HG03469 (cell line): Measurements from ENCODE around the gene SELENOH.
A peak's percentile ranks its signal among the peaks of the same experiment; 100 is the strongest.

ENCODE experiments used
- ATAC-seq: cut with Tn5 transposase; IDR thresholded peaks from one replicate; pipeline ENCODE4 v1.9.1; 2021; ENCODE audit warnings: mild to moderate bottlenecking, moderate library complexity, moderate number of reproducible peaks; ENCODE audit not compliant: unreplicated experiment

Gene SELENOH

DNA sequence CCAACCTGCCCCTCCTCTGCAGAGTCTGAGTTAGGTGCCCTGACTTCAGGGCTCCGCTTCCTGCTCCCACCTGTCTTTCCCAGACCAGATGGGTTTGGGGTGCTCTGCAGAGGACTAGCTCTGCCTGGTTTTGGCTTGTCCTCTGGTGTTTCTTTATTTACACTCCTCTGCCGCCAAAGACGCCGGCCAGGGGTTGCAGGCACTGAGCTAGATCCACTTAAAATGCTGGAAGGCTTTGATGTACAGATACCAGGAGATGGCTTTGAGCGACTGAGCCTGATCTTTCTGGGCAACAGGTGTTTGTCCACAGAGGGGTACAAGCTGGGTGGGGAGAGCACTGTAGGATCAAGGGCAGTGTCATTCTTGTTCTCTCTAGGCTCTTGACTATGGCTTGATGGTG is 3.9 kb downstream of the SELENOH start:
- no peak for ATAC-seq

DNA sequence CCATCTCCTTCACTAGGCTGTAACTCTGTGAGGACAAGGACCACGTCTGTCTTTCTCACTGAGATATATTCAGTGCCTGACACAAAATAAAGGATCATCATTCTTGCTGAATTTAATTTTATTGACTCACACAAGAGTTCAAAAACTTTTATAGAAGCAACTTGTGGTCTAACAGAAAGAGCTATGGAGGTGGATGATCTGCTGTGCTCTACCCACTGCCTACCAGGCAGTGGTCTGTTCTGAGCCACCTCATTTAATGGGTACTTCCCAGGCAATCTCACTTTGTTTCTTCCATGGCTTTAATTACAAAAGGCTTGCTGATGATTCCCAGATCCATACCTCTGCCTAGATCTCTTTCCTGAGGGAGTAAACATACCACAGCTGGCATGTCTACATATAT is 5.6 kb downstream of the SELENOH start:
- ATAC-seq: no peak

DNA sequence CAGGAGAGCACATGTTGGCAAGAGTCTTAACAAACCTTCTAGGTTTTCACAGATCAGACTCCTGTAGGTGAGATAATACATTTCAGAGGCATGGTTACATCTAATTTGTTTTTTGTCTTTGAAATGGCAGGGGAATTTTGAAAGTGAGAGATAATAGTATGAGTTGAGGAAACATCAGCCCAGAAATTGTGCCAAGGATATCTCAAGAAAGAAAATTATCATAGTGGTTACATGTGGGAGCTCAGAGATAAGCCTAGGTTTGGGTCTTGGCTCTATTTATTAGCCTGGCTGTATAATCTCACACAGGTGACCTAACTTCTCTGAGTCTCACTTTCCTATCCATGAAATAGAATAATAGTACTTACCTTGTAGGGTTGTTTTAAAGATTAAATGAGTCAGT is 9.9 kb downstream of the SELENOH start:
- ATAC-seq: no peak

DNA sequence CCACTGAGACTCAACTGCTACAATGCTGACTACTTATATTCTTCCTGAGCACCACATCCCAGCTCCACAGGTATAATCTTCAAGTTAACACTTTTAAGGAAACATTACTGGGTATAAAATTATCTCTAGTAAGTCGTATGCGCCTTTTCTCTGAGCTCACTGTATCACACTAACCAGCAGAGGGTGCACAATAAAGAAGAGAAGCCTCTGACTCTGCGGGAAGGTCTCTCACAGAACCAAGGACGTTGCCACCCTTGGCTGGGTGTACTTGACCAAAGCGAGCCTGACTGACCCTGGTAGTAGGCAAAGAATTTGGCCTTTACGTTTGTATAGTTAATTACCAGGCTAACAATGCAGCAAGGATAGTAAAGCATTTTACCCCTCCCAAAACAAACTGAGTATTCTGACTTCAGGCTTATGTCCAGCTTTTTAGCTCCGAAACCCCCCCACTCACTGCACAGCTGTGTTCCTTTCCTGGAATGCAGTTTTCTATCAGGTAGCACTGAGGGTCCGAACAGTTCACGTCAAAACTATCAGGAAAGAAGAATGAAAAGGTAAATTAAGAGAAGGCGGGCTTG is 10.5 kb downstream of the SELENOH start, which contains the start of gene BTBD18:
Gene BTBD18, minus strand, starts transcription at position 144 of the 578 bp plus-strand sequence. CDS start 631 bp downstream, outside the sequence.
- no peak for ATAC-seq

DNA sequence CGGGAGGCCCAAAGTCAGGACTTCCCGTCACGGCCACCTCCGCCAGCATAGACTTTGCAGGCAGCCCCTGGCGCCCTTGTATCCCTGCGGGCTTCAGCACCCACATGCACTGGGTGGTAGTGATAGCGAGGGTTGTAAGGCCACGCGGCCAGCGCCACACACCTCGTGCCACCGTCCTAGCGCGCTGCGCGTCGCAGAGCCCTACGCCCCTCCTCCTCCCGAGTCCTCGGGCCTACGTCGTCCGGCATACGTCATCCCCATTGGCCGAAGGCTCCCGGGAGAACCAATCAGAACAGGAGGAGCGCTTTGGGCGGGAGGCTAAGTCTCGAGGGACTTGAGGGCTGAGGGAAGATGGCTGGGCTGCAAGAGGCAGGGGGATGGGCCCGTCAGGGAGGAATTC is 11.7 kb downstream of the SELENOH start:
- no peak for ATAC-seq

DNA sequence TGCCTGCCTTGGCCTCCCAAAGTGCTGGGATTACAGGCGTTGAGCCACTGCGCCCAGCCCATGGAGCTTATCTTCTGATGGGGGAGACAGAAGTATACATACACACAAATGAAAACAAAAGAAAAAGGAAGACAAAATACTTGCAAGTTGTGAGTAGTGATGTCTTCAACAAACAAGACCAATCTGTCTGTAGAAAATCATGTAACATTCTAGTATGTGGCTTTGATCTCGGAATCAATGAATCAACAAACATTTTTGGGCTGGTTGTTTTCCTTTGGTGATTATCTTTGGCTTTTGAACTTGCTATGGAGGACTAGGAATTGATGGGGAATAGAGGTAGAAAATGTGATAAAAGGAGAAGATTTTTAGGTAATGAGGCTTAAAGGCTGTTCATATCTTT is 16.9 kb downstream of the SELENOH start:
- ATAC-seq: no peak

DNA sequence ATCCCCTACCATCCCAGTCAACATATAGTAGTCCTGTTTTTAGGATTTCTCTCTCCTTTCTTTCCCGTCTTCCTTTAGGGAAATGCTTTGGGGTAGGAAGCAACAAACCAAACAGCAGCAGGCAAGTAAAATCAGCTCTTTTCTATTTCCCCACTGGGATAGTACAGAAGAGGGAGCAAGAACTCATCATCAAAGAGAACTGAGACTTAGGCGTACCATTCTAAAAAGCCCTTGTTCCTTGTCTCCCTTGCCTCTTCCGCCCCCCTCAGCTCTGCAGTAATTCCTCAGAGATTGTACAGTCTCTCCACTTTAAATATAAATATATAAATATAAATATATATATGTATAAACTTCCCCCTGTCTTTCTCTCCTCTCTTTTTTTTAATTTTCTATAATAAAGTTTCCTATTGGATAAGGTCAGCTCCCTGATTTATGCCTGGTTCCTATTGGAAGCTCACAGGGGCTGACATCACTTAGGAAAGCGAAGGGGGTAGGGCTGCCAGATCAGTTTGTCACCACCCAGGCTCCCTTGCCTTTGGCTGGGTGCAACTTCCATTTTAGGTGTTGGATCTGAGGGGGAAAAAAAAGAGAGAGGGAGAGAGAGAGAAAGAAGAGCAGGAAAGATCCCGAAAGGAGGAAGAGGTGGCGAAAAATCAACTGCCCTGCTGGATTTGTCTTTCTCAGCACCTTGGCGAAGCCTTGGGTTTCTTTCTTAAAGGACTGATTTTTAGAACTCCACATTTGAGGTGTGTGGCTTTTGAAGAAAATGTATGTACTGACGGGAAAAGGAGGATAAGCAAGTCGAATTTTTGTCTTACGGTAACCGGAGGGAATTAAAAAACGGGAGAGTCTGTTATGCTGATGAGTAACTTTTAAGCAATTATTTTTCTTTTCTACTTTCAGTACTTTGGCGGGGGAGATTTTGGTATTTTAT is 20.3 kb downstream of the SELENOH start, which contains the start of gene CTNND1:
Gene CTNND1, plus strand, starts transcription at position 502 of the 934 bp plus-strand sequence. CDS start 29,677 bp downstream, outside the sequence.
- ATAC-seq: peak; percentile 71

DNA sequence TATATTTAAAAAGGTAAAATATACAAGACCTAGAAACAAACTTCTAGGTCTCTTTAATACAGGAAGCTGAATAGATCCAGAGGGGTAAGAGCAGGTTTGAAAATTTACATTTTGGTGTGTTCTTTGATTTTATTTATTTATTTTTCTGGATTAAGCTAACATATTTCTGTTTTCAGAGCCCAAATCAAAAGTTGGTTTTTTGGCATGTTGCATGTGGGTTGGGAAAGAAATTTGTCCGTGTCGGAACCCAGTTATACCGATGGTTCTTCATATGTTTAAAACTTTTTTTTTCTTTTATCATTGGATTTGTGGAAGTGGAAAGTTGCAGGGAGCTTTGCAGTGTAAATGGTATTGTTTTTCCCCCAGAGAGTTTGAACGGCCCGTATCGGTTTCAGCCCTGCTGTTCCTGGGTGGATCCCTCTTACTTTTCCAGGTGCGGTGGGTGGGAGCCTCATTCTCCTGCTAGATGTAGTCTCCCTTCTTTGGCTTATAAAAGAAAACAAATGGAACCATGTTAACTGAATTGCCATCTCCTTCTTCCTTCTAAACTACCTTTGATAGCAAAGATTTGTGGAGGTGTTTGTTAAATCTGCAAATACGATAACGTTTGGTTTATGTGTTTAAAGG is 21.1 kb downstream of the SELENOH start:
- ATAC-seq: no peak

DNA sequence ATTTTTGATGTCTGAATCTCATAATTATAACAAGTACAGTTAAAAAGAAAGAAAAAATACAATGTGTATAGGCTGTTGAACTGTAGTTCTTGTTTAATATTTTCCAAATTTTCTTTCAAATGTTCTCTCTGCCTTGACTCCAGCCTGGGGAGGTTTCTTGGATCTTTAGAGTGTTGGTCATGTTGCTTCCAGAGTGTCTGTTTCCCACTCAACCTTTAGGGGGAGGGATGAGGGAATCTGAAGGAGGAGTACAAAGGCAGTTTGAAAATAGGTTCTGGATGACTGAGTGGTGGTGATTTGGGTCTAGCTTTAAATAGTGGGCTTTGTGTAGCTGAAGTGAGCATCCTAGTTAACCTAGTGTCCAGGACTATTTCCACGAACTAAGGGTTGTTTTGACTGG is 22.3 kb downstream of the SELENOH start:
- no peak for ATAC-seq

DNA sequence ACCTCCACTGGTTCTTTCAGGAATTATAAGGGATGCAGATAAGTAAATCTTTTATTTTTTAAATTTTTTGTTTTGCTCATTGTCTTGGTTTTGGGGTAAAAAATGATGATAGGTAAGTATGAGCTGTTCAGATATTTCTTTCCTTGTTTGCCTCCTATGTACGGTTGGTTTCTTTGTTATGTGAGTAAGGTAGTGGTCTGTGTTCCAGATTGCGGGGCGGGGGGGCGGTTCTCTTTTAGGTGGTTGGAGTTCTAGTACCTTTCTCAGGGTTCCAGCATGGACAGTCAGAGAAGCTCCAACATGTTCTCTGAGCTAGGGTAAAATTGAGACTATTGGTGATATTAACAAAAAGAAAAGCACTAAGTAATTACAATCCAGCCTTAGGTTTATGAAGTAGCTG is 22.7 kb downstream of the SELENOH start:
- no peak for ATAC-seq

DNA sequence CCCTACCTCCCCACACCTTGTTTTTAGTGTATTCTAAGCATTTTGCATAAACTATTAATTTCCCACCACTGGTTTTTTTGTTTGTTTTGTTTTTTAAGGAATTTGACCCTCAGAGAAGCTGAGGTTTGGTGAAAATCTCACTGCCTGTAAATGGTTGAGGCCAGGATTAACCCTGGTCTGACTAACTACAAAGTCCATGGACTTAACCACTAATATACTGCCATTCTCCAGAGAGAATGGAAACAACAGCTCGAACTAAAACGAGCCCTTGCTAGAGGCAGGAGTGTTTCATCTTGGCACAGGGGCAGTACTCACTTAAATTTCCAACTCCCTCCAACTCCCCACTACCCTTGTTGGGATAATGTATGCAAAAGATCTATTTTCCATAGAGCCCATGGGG is 23.3 kb downstream of the SELENOH start:
- ATAC-seq: no peak

DNA sequence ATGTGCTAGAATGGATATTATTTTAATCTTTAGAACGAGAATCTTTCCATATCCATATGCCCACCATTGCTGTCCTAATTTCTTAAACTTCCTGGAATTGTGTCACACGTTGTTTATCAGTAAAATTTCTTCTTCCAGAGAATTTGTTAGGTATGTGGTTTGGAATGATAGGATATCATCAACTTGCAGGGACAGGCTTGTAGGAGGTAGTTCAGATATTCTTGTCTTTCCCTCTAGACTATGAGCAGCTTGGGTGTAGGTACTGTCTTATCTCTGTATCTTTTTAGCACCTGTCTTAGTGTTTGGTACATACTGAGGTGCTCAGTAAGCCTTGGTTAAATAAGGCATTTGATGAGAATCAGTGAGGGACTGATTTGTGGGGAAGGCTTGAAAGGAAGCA is 23.7 kb downstream of the SELENOH start:
- no peak for ATAC-seq

DNA sequence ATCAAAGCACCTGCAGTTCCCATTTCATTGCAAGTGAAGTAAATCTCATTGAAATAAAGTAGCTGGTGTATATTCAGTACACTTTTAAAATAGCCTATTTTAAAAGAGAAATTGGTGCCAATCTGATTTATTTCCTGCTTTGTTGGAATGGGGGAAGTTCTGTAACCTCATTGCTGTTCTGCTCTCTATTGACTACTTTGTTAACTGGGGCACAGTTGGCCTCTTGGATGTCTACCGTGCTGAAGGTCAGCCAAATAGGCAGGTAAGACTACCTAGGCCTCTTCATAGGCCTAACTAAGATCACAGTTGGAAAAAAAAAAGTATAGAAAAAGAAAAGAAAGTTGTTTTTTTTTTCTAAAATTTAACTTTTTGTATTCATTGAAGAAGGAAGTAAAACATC is 29.5 kb downstream of the SELENOH start:
- no peak for ATAC-seq

DNA sequence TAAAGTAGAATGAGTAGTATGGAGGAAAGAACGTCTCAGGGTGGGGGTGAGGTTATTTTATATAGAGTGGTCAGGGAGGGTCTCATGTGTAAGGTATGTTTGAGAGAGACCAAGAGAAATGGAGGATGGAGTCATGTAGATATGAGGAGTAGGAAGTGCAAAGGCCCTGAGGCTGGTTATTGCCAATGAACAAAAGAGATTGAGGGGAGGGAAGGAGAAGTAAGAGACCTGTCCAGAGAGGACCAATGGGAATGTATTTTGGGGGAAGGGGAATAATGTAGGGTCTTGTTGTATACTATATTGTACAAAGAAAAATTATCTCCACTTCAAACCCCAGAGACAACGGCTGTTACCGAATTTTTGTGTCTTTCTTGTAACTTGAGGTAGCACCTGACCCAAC is 30.1 kb downstream of the SELENOH start:
- no peak for ATAC-seq

DNA sequence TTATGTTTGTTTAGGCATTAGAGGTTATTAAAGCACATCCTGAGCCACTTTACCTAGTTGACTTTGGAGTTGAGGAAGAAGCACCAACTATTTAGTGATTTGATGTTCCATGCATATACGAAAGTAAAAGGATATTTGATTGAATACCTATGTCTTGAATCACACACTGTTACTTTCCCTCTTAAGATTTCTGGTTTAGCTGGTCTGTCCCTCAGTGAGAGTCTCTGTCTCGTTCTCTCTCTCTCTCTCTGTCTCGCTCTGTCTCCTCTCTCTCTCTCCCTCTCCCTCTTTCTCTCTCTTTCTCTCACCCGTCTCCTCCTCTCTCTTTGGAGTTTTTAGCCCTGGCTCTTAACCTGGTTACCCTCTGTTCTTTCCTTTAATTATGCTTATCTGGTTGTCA is 31.3 kb downstream of the SELENOH start:
- no peak for ATAC-seq

DNA sequence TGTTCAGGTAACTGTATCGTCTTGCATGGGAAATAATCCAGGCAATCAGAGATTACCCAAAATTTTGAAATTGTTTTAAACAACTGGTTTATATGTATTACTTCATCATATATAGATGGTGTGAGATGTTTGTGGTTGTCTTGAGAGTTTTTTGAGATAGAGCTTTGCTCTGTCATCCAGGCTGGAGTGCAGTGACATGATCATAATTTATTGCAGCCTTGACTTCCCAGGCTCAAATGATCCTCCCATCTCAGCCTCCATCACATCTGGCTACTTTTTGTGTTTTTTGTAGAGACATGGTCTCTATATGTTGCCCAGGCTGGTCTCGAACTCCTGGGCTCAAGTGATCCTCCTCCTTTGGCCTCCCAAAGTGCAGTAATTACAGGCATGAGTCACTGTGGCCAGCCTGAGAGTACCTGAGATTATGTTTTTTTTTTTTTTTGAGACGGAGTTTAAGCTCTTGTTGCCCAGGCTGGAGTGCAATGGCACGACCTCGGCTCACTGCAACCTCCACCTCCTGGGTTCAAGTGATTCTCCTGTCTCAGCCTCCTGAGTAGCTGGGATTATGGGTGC is 31.8 kb downstream of the SELENOH start:
- no peak for ATAC-seq

DNA sequence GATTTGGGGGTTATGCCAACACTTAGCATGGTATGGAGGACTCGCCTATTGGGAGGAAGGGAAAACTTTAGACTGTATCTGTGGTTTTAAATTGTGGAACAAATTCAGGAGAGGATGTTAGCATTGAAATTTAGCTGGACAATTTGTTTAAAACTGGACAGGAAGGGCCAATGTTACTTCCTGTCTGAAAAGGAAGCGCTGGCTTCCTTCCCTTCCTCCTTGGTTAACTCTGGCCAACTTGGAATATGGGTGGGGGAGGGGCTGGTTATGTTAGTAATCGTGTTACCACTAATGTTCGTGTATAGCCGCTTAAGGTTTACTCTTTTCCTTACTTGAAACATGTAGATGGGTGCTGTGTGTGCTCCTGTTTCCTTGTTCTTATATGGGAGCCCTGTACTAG is 34.2 kb downstream of the SELENOH start:
- ATAC-seq: no peak

DNA sequence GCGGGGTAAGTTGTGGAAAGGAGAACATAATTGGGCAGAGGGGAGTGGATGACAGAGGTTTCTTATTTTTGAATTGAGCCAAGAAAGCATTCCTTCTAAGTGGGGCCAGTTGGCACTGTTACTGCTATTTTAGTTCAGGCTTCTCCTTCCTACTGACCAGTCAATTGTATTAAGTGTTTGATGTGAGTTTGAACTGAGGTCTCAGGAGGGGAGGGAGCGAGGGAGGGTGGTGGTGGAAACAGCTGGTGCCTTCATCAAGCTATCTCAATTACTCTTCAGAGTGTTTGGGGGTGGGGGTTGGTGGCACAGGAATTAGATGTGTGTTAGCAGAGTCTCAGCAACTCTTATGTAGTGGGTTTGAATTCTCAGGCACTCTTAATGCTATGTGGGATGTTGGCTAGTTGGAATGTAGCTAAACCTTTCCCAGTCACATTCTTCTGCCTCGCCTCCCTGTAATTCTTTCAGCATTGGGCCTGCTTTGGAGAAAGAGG is 34.8 kb downstream of the SELENOH start:
- no peak for ATAC-seq

DNA sequence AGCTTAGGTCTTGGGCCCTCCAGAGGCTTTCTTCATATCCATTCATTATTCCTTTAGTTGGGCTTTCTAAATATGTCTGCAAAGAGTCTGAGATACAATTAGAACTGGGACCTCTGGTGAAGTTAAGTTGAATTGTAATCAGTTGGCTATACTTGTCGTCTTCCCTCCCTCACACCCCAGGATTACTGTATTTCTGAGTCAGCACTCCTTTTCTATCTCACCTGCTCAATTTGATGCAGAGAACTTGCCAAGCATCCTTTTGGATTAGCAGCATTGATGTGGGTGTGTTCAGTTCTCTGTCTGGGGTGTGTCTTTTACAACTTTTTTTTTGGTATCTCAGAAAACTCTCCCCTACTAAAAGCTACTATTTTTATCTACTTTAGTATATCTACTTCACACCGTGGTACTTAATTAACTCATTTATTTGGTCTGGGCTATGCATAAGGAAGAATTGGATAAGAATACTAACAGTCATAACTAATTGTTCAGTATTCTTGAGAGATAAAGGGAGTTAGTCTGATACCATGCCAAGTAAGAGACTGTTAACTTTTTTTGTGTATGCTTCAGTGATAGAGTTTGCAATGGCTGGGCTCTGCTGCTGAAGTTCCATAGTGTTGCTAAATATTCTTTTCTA is 35.4 kb downstream of the SELENOH start:
- no peak for ATAC-seq

DNA sequence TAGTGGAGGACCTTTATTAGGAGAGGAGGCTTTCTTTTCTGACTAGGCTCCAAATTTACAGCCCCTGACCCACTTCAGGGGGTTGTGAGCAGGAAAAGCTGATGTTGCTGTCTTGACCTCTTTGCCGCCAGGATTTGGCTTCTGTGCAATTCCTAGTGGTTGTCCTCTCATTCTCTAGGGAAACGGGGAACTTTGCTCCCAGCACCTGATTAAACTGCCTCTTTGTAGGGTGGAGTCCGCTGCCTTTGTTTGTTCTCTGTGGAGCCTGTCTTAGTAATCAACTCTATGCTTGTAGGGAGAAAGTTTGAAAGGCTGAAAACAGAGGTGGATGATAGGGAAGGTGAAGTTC is 36.7 kb downstream of the SELENOH start:
- ATAC-seq: no peak
